Measurements from ENCODE around the gene NR2C1. TPM values are rescaled to one million over a fixed set of nuclear protein-coding genes. Genes with fewer than 3 reads are reported as not detected.

The NR2C1 gene
- total and polyA plus RNA-seq, 9 of the 15 experiments (the other 6 are each of a cell fraction or from before 2014, with no cell fraction given), result 8.5 to 42.4 (median 35.6) TPM

GRCh38 chr12:95051241-95051640 lies 22.2 kb downstream of the NR2C1 start:
- no peak for FAIRE-seq
- no peaks in the 10 kb centered on the region for H4K20me1 ChIP-seq (replicated peaks; ENCODE audit: control insufficient read depth, insufficient read depth, low read length)
- H3K4me2 ChIP-seq (ENCODE audit: insufficient read depth, low read length), result no peak overlapping the region
- H3K27ac ChIP-seq (ENCODE audit: extremely low read depth, low read depth, low read length), result no peak overlapping the region
- peaks cover 63% of the 10 kb centered on the region; the same call in 2 of the 3 replicates for H3K36me3 ChIP-seq (ENCODE audit: control insufficient read depth, insufficient read depth, low read length)
- POLR2A ChIA-PET, result no interaction called here
- no peak overlapping the region for H3K4me3 ChIP-seq
- 84% methylated on average over 3 of the region's 4 CpGs for WGBS (ENCODE audit: insufficient coverage, low coverage, missing lambda C conversion rate)
- DNase-seq (ENCODE audit: extremely low read depth in 1 of 4, low spot score in 3 of 4), result no peak
- intact Hi-C loops (cut with micrococcal nuclease) (no loop called here), in situ Hi-C loops (cut with MboI) (no loop called here)
- no peaks in the 10 kb centered on the region for H3K4me1 ChIP-seq (replicated peaks in 1 of 2; ENCODE audit: control insufficient read depth in 2 of 2, insufficient read depth in 2 of 2, low read length in 2 of 2)
- H3K79me2 ChIP-seq (ENCODE audit: control insufficient read depth, insufficient read depth, low read length), result no peaks in the 10 kb centered on the region
- CTCF ChIA-PET (ENCODE audit: low intra/inter-chr PET ratio), result no interaction called here
- H2AFZ ChIP-seq (ENCODE audit: low read depth, low read length), result no peak overlapping the region
- no peaks in the 10 kb centered on the region for H3K9me3 ChIP-seq (replicated peaks; ENCODE audit: control insufficient read depth, insufficient read depth, low read depth, low read length)
- no peak overlapping the region for H3K9ac ChIP-seq (ENCODE audit: insufficient read depth in 1 of 2, low read depth in 2 of 2, low read length in 2 of 2)
- no peak for ATAC-seq
- H3K9me1 ChIP-seq (ENCODE audit: control insufficient read depth, insufficient read depth, low read length), result no peaks in the 10 kb centered on the region
- BruUV-seq (replicated peaks), result no TSS peak
- no peaks in the 10 kb centered on the region for H3K27me3 ChIP-seq (ENCODE audit: control insufficient read depth in 2 of 2, insufficient read depth in 2 of 2, low read length in 2 of 2)
- TF ChIP-seq MYC (IDR thresholded peaks at IDR 0.05; ENCODE audit: low read depth, low read length) (no peak), MYC (CRISPR knock-in tag; IDR thresholded peaks at IDR 0.05; ENCODE audit: borderline replicate concordance, low read depth) (no peak), DACH1 (IDR thresholded peaks at IDR 0.05; ENCODE audit: partially characterized antibody) (no peak), PRPF4 (IDR thresholded peaks at IDR 0.05; ENCODE audit: insufficient read depth, low read depth, low read length, poor library complexity, severe bottlenecking) (no peak), PML (IDR thresholded peaks at IDR 0.05; ENCODE audit: low read length) (no peak), WHSC1 (IDR thresholded peaks at IDR 0.05; ENCODE audit: low read length) (no peak), CBX5 (IDR thresholded peaks at IDR 0.05; ENCODE audit: borderline replicate concordance, low read depth) (no peak), KDM5B (IDR thresholded peaks at IDR 0.05; ENCODE audit: insufficient replicate concordance, low read depth, low read length) (no peak), MEF2A (IDR thresholded peaks at IDR 0.05; ENCODE audit: control insufficient read depth, low read depth, low read length) (no peak), PHF21A (IDR thresholded peaks at IDR 0.05; ENCODE audit: borderline replicate concordance, low read depth) (no peak), ZNF263 (CRISPR knock-in tag; IDR thresholded peaks at IDR 0.05; ENCODE audit: borderline replicate concordance) (no peak), ELF4 (CRISPR knock-in tag; IDR thresholded peaks at IDR 0.05) (no peak), RFX5 (IDR thresholded peaks at IDR 0.05; ENCODE audit: low read depth, low read length) (no peak), RREB1 (CRISPR knock-in tag; IDR thresholded peaks at IDR 0.05) (no peak), SIN3A (IDR thresholded peaks at IDR 0.05; ENCODE audit: borderline replicate concordance in 2 of 2, control insufficient read depth in 1 of 2, low read depth in 2 of 2, low read length in 2 of 2) (no peak), IRF9 (tag; IDR thresholded peaks at IDR 0.05) (no peak)

Measured in K562 (cell line).